CD4-positive, alpha-beta T cell (primary cell): Measurements from ENCODE around the gene CACNA1D. TPM values are rescaled to one million over a fixed set of nuclear protein-coding genes. Genes with fewer than 3 reads are reported as not detected.

Source experiments
- ATAC-seq: fragments of 200-7000 bp; cut with Tn5 transposase; one replicate; pipeline ENCODE4 v1.10.0; 2022; ENCODE audit warnings: mild to moderate bottlenecking; ENCODE audit not compliant: poor library complexity
- CTCF ChIA-PET: fragments of 350-600 bp; sonication (Branson Sonifier 250); formaldehyde crosslinking; loops from one replicate; lab custom pipeline; 2021; ENCODE audit warnings: antibody characterized with exemption, inconsistent platforms; lab: Charles Lee
- POLR2A ChIA-PET: fragments of 350-600 bp; sonication (Branson Sonifier 250); formaldehyde crosslinking; loops from one replicate; lab custom pipeline; 2021; ENCODE audit warnings: antibody characterized with exemption, inconsistent platforms; lab: Charles Lee
- DNase-seq, 14 experiments: peaks; one replicate each; pipeline ENCODE4 v3.0.0-alpha.2; 2013 to 2020; ENCODE audit warnings: mixed read lengths in 2 of 14
- H3K27ac ChIP-seq, 2 donors: one replicate each; pipeline versions ENCODE4 v1.5.1 to v1.7.0; 2013; ENCODE audit warnings: low read length in 2 of 2, low read depth in 1 of 2, mild to moderate bottlenecking in 1 of 2
- H3K27me3 ChIP-seq, 2 experiments: 1 replicate in 1 of 2; 2 replicates in 1 of 2; pipeline versions ENCODE4 v1.6.1 to v1.7.0; 2013; ENCODE audit warnings: low read length in 2 of 2, control low read depth in 1 of 2, mild to moderate bottlenecking in 1 of 2, moderate library complexity in 1 of 2; ENCODE audit not compliant: insufficient read depth in 2 of 2, control insufficient read depth in 1 of 2
- H3K36me3 ChIP-seq: one replicate; pipeline ENCODE4 v1.6.1; 2013; ENCODE audit warnings: low read length, control low read depth; ENCODE audit not compliant: insufficient read depth
- H3K4me1 ChIP-seq: one replicate; pipeline ENCODE4 v1.6.1; 2013; ENCODE audit warnings: low read length, control low read depth; ENCODE audit not compliant: insufficient read depth
- H3K4me3 ChIP-seq: one replicate; pipeline ENCODE4 v1.5.1; 2013; ENCODE audit warnings: mild to moderate bottlenecking, low read length, moderate library complexity
- H3K9me3 ChIP-seq, 2 experiments: 1 replicate in 1 of 2; 2 replicates in 1 of 2; pipeline versions ENCODE4 v1.6.1 to v1.7.0; 2013; ENCODE audit warnings: low read length in 2 of 2, mild to moderate bottlenecking in 2 of 2, control low read depth in 1 of 2, moderate library complexity in 1 of 2; ENCODE audit not compliant: control insufficient read depth in 1 of 2, insufficient read depth in 1 of 2
- H3K27ac Mint-ChIP-seq: one replicate; pipeline ENCODE4 v1.8.0; 2020; ENCODE audit warnings: mixed read lengths
- H3K27me3 Mint-ChIP-seq: one replicate; pipeline ENCODE4 v1.8.0; 2021; ENCODE audit warnings: mixed read lengths
- H3K36me3 Mint-ChIP-seq: one replicate; pipeline ENCODE4 v1.8.0; 2021; ENCODE audit warnings: low read depth, mixed read lengths
- H3K4me1 Mint-ChIP-seq: one replicate; pipeline ENCODE4 v1.8.0; 2021; ENCODE audit warnings: low read depth, mixed read lengths
- H3K4me3 Mint-ChIP-seq: one replicate; pipeline ENCODE4 v1.8.0; 2020; ENCODE audit warnings: mild to moderate bottlenecking, mixed read lengths
- H3K9me3 Mint-ChIP-seq: one replicate; pipeline ENCODE4 v1.8.0; 2020; ENCODE audit warnings: mixed read lengths
- intact Hi-C, 2 experiments: fragments of 100-400 bp; cut with DNase I in 1 of 2; cut with micrococcal nuclease in 1 of 2; formaldehyde crosslinking; loops; one replicate each; pipeline versions ENCODE4 v1.15.1 to v1.9.0; 2023 to 2025; cut with DNase I, micrococcal nuclease
- total RNA-seq, 174 experiments: library from RNA in 2 of 174; stranded (reverse) in 2 of 174; gene quantifications; one replicate each; pipeline ENCODE4 v1.2.3 and lab custom pipeline; 2021 to 2026
- TF ChIP-seq, protein P1 (sequence below): fragments of 200-600 bp; IDR thresholded peaks from one replicate; pipeline ENCODE4 v1.8.0; 2022; ENCODE audit warnings: antibody characterized with exemption, mild to moderate bottlenecking

The CACNA1D gene
- total RNA-seq, 2 experiments from 2014 or later, result not detected

DNA sequence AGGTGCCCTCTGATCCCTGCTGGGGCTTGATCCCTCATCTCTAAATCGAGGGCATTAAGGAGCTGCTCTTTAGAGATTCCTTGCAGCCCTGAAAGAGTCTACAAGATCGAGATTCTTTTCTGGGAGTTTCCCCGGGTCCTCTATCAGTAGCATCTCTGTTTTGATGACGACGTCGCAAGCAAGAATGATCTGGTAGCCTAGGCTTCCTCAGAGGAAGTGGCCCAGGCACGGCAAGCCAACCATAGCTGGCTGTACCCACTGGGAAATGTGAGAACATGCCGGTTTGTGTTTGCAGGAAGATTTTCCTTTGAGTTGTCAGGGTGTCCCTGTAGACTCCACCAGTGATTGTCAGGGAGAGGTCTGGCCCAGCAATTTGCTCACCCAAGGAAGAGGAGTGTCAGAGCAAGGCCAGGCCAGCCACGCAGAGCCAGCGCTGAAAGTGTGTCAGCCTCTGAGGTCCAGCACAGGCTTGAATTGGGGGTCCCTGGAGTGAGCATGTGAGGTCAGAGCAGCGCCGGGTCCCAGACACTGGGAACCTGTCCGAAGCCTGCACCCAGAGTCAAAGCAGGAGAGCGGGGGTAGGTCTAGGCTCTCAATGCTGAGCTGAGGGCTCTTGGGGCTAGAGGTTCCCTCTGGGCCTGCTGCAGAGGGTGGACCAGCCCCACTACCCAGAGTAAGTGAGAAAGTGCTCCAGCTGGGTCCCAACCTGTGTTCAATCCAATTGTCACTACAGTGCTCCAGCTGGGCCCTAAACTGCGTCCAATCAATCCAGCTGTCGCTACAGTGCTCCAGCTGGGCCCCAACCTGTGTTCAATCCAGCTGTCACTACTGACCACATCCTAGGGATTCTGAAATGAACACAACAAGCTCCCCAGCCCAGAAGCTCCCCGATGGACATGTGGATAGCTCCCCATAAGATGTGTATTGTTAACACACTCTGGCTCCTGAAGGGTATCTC lies 256.1 kb downstream of the CACNA1D start:
- Histone ChIP-seq H3K27ac (no peak overlapping the region), H3K4me3 (no peak overlapping the region), H3K27me3 (no peaks in the 10 kb centered on the region), H3K36me3 (no peaks in the 10 kb centered on the region), H3K4me1 (peaks cover 15% of the 10 kb centered on the region), H3K9me3 (no peaks in the 10 kb centered on the region)
- intact Hi-C loops, result no loop called here
- no peak overlapping the region for H3K27ac Mint-ChIP-seq
- ChIA-PET CTCF (no interaction called here), POLR2A (no interaction called here)
- H3K27me3 Mint-ChIP-seq, result peaks cover 9% of the 10 kb centered on the region
- ATAC-seq, result no peak
- DNase-seq, result peak in 3 of 14 experiments; percentile 36 to 54 (median 52)
- H3K4me3 Mint-ChIP-seq, result no peak overlapping the region
- peaks cover 21% of the 10 kb centered on the region for H3K4me1 Mint-ChIP-seq
- TF ChIP-seq, protein P1, sequence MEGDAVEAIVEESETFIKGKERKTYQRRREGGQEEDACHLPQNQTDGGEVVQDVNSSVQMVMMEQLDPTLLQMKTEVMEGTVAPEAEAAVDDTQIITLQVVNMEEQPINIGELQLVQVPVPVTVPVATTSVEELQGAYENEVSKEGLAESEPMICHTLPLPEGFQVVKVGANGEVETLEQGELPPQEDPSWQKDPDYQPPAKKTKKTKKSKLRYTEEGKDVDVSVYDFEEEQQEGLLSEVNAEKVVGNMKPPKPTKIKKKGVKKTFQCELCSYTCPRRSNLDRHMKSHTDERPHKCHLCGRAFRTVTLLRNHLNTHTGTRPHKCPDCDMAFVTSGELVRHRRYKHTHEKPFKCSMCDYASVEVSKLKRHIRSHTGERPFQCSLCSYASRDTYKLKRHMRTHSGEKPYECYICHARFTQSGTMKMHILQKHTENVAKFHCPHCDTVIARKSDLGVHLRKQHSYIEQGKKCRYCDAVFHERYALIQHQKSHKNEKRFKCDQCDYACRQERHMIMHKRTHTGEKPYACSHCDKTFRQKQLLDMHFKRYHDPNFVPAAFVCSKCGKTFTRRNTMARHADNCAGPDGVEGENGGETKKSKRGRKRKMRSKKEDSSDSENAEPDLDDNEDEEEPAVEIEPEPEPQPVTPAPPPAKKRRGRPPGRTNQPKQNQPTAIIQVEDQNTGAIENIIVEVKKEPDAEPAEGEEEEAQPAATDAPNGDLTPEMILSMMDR, result no peak
- no peaks in the 10 kb centered on the region for H3K9me3 Mint-ChIP-seq
- H3K36me3 Mint-ChIP-seq, result no peaks in the 10 kb centered on the region

- ATAC-seq (peak; percentile 32), DNase-seq (peak in 4 of 14 experiments; percentile 8 to 48 (median 33))
- TF ChIP-seq, protein P1, result no peak
- Mint-ChIP-seq H3K9me3 (no peaks in the 10 kb centered on the region), H3K36me3 (no peaks in the 10 kb centered on the region), H3K27ac (no peak overlapping the region), H3K4me3 (no peak overlapping the region), H3K4me1 (peaks cover 21% of the 10 kb centered on the region), H3K27me3 (peaks cover 7% of the 10 kb centered on the region)
- Histone ChIP-seq H3K9me3 (no peaks in the 10 kb centered on the region), H3K4me3 (no peak overlapping the region), H3K27ac (no peak overlapping the region), H3K4me1 (peaks cover 15% of the 10 kb centered on the region), H3K27me3 (no peaks in the 10 kb centered on the region), H3K36me3 (no peaks in the 10 kb centered on the region)
- POLR2A ChIA-PET, result no interaction called here
- CTCF ChIA-PET, result no interaction called here
- intact Hi-C loops, result no loop called here
Measured at GRCh38 chr3:53753518-53754183, 259.2 kb downstream of the CACNA1D start.

- Mint-ChIP-seq H3K27ac (no peak overlapping the region), H3K9me3 (no peaks in the 10 kb centered on the region), H3K36me3 (no peaks in the 10 kb centered on the region), H3K4me3 (no peak overlapping the region), H3K4me1 (peaks cover 21% of the 10 kb centered on the region), H3K27me3 (peaks cover 8% of the 10 kb centered on the region)
- peak in 2 of 14 experiments; percentile 12 to 21 for DNase-seq
- peaks cover 15% of the 10 kb centered on the region for H3K4me1 ChIP-seq
- no peaks in the 10 kb centered on the region for H3K9me3 ChIP-seq
- H3K27me3 ChIP-seq, result no peaks in the 10 kb centered on the region
- ATAC-seq, result no peak
- TF ChIP-seq, protein P1, result no peak
- no peak overlapping the region for H3K4me3 ChIP-seq
- CTCF ChIA-PET, result no interaction called here
- intact Hi-C loops, result no loop called here
- H3K27ac ChIP-seq, result no peak overlapping the region
- no peaks in the 10 kb centered on the region for H3K36me3 ChIP-seq
- POLR2A ChIA-PET, result no interaction called here
Measured at GRCh38 chr3:53754325-53754724, 259.9 kb downstream of the CACNA1D start.
